HCT116 (cell line): ENCODE measurements around the gene SLC6A7. TPM values are rescaled to one million over a fixed set of nuclear protein-coding genes. Genes with fewer than 3 reads are reported as not detected.

Experiments
- ATAC-seq: fragments of 200-7000 bp; cut with Tn5 transposase; 2 replicates; pipeline ENCODE4 v1.9.1; 2020; ENCODE audit warnings: mild to moderate bottlenecking, moderate library complexity
- BruUV-seq: library from RNA; stranded (reverse); fragments of 400-500 nt; replicated peaks from 2 replicates; lab custom pipeline; 2021; lab: Mats Ljungman, UMichigan
- CTCF ChIA-PET: fragments of 300-600 bp; sonication (Branson Sonifier 250); formaldehyde crosslinking; loops from one replicate; lab custom pipeline; 2021; ENCODE audit warnings: antibody characterized with exemption; lab: Charles Lee
- POLR2A ChIA-PET: fragments of 300-600, 350-600 bp; sonication (Branson Sonifier 250); formaldehyde crosslinking; loops from one replicate; lab custom pipeline; 2021; ENCODE audit warnings: antibody characterized with exemption; lab: Charles Lee
- RAD21 ChIA-PET, 2 experiments: fragments of 300-600 bp; sonication (Branson Sonifier 250); formaldehyde crosslinking; loops; one replicate each; lab custom pipeline; 2023; ENCODE audit warnings: low total read pairs in 2 of 2; ENCODE audit not compliant: uncharacterized antibody in 2 of 2, unreplicated experiment in 2 of 2, low non-redundant PET in 1 of 2; lab: Charles Lee
- DNase-seq: peaks from one replicate; pipeline ENCODE4 v3.0.0-alpha.2; 2010; ENCODE audit warnings: low read depth, low spot score
- H2AFZ ChIP-seq: fragments of 200-600 bp; shearing (Covaris generic), sonication (generic); 2 replicates; pipeline ENCODE4 v1.6.1; 2017; ENCODE audit warnings: low read depth, mixed run types, mixed read lengths, antibody characterized with exemption, low read length; ENCODE audit not compliant: poor library complexity, severe bottlenecking
- H3K27ac ChIP-seq: 2 replicates; pipeline ENCODE4 v1.5.1; 2012; ENCODE audit warnings: low read depth, low read length
- H3K27me3 ChIP-seq: fragments of 200-600 bp; sonication (generic); 2 replicates; pipeline ENCODE4 v1.6.1; 2016; ENCODE audit warnings: mixed run types, low read length, mixed read lengths; ENCODE audit not compliant: insufficient read depth
- H3K36me3 ChIP-seq, 2 experiments: fragments of 200-500 bp in 1 of 2; fragments of 200-600 bp in 1 of 2; sonication (Bioruptor generic) in 1 of 2; sonication (generic) in 1 of 2; 2 replicates each; pipeline versions ENCODE4 v1.5.1 to v1.6.1; 2014 to 2016; ENCODE audit warnings: low read length in 2 of 2, inconsistent platforms in 1 of 2, mixed read lengths in 1 of 2, mixed run types in 1 of 2; ENCODE audit not compliant: insufficient read depth in 2 of 2, control insufficient read depth in 1 of 2
- H3K4me1 ChIP-seq, 2 experiments: fragments of 200-600 bp in 1 of 2; sonication (generic) in 1 of 2; 2 replicates each; pipeline versions ENCODE4 v1.5.1 to v1.6.1; 2012 to 2017; ENCODE audit warnings: low read length in 2 of 2, inconsistent platforms in 1 of 2, mild to moderate bottlenecking in 1 of 2, mixed read lengths in 1 of 2, mixed run types in 1 of 2, moderate library complexity in 1 of 2; ENCODE audit not compliant: insufficient read depth in 2 of 2, control insufficient read depth in 1 of 2
- H3K4me2 ChIP-seq: fragments of 200-600 bp; sonication (generic); 2 replicates; pipeline ENCODE4 v1.6.1; 2017; ENCODE audit warnings: mixed run types, low read length, mixed read lengths
- H3K4me3 ChIP-seq, 2 experiments: fragments of 200-600 bp in 1 of 2; sonication (generic) in 1 of 2; replicated peaks in 1 of 2; 2 replicates each; pipeline ENCODE4 v1.5.1; 2011 to 2016; ENCODE audit warnings: low read length in 2 of 2, control low read depth in 1 of 2, low read depth in 1 of 2, mild to moderate bottlenecking in 1 of 2, mixed read lengths in 1 of 2, mixed run types in 1 of 2
- H3K79me2 ChIP-seq: fragments of 200-600 bp; sonication (generic); 2 replicates; pipeline ENCODE4 v1.6.1; 2017; ENCODE audit warnings: mild to moderate bottlenecking, mixed run types, low read length, moderate library complexity, mixed read lengths; ENCODE audit not compliant: insufficient read depth
- H3K9ac ChIP-seq: fragments of 200-600 bp; sonication (generic); 2 replicates; pipeline ENCODE4 v1.6.1; 2016; ENCODE audit warnings: low read length, mixed read lengths
- H3K9me2 ChIP-seq: fragments of 200-600 bp; sonication (generic), shearing (Covaris generic); 2 replicates; pipeline ENCODE4 v1.6.1; 2017; ENCODE audit warnings: mixed run types, mild to moderate bottlenecking, moderate library complexity; ENCODE audit not compliant: insufficient read depth
- H3K9me3 ChIP-seq, 2 experiments: fragments of 200-500 bp in 1 of 2; fragments of 200-600 bp in 1 of 2; sonication (Bioruptor generic) in 1 of 2; sonication (generic) in 1 of 2; 2 replicates each; pipeline ENCODE4 v1.6.1; 2014 to 2017; ENCODE audit warnings: low read length in 2 of 2, mixed read lengths in 2 of 2, inconsistent platforms in 1 of 2, low read depth in 1 of 2, mild to moderate bottlenecking in 1 of 2, mixed run types in 1 of 2, moderate library complexity in 1 of 2; ENCODE audit not compliant: control insufficient read depth in 1 of 2, insufficient read depth in 1 of 2
- H4K20me1 ChIP-seq: fragments of 200-600 bp; sonication (generic), shearing (Covaris generic); 2 replicates; pipeline ENCODE4 v1.6.1; 2017; ENCODE audit warnings: mixed run types, mild to moderate bottlenecking, moderate library complexity; ENCODE audit not compliant: insufficient read depth
- CTCF ChIP-seq, 3 experiments: fragments of 200-600 bp in 1 of 3; sonication (generic) in 1 of 3; IDR thresholded peaks in 2 of 3; conservative IDR thresholded peaks in 1 of 3; 2 replicates each; pipeline ENCODE4 v1.5.1; 2012 to 2017; ENCODE audit warnings: low read depth in 2 of 3, low read length in 2 of 3, antibody characterized with exemption in 1 of 3, borderline replicate concordance in 1 of 3, control low read depth in 1 of 3, mild to moderate bottlenecking in 1 of 3, mixed read lengths in 1 of 3, mixed run types in 1 of 3, moderate library complexity in 1 of 3; ENCODE audit not compliant: insufficient read depth in 1 of 3
- ELF1 ChIP-seq: IDR thresholded peaks from 2 replicates; pipeline ENCODE4 v1.6.1; 2012; ENCODE audit warnings: low read depth, borderline replicate concordance
- EZH2 ChIP-seq: fragments of 200-600 bp; sonication (generic); IDR thresholded peaks from 2 replicates; pipeline ENCODE4 v1.6.1; 2017; ENCODE audit warnings: antibody characterized with exemption, mixed run types
- POLR2A ChIP-seq: IDR thresholded peaks from 2 replicates; pipeline ENCODE4 v1.7.0; 2011; ENCODE audit warnings: borderline replicate concordance; ENCODE audit not compliant: insufficient read depth, insufficient read length; ENCODE audit errors: extremely low read depth
- POLR2AphosphoS5 ChIP-seq: IDR thresholded peaks from 2 replicates; pipeline ENCODE4 v1.6.1; 2011; ENCODE audit warnings: mild to moderate bottlenecking, low read depth, low read length, moderate library complexity
- SP1 ChIP-seq: IDR thresholded peaks from 2 replicates; pipeline ENCODE4 v1.6.1; 2012; ENCODE audit warnings: low read depth
- SRF ChIP-seq: IDR thresholded peaks from 2 replicates; pipeline ENCODE4 v1.6.1; 2012; ENCODE audit warnings: low read depth
- TCF7L2 ChIP-seq: IDR thresholded peaks from 2 replicates; pipeline ENCODE4 v1.7.0; 2011; ENCODE audit warnings: borderline replicate concordance, inconsistent platforms; ENCODE audit not compliant: insufficient read depth, insufficient read length; ENCODE audit errors: extremely low read depth
- YY1 ChIP-seq: IDR thresholded peaks from 2 replicates; pipeline ENCODE4 v1.6.1; 2011; ENCODE audit warnings: low read length, low read depth, moderate library complexity, mild to moderate bottlenecking; ENCODE audit not compliant: insufficient replicate concordance; ENCODE audit errors: extremely low read depth
- ZBTB33 ChIP-seq: IDR thresholded peaks from 2 replicates; pipeline ENCODE4 v1.6.1; 2011; ENCODE audit warnings: mild to moderate bottlenecking, low read length, moderate library complexity; ENCODE audit not compliant: insufficient replicate concordance; ENCODE audit errors: extremely low read depth
- ZFX ChIP-seq: fragments of 450-650 bp; IDR thresholded peaks from 2 replicates; pipeline ENCODE4 v1.6.1; 2017
- intact Hi-C: fragments of 100-400 bp; cut with micrococcal nuclease; formaldehyde crosslinking; loops from 2 replicates; pipeline ENCODE4 v1.10.0; 2022
- total RNA-seq: library from RNA; stranded (reverse); gene quantifications from one replicate; pipeline ENCODE4 v1.2.1, GENCODE V29; 2021; ENCODE audit not compliant: unreplicated experiment
- TF ChIP-seq, protein P1 (sequence below): IDR thresholded peaks from 2 replicates; pipeline ENCODE4 v1.6.1; 2012

SLC6A7 gene
- total RNA-seq, 1 experiment from 2014 or later: not detected

GRCh38 chr5:150166650-150167511 is 23.0 kb upstream of the SLC6A7 start, which contains the start of gene CDX1:
Gene CDX1, plus strand, starts transcription at chr5:150166778. Its CDS starts 99 bp downstream, at chr5:150166877.
- Histone ChIP-seq H3K4me3 (no peak within 1 kb of the TSS), H3K9me2 (no peaks in the 10 kb centered on the region), H3K27ac (no peak within 1 kb of the TSS), H3K27me3 (peaks cover 9% of the 10 kb centered on the region), H3K4me2 (no peak within 1 kb of the TSS), H3K9ac (no peak within 1 kb of the TSS), H3K9me3 (no peaks in the 10 kb centered on the region), H3K36me3 (no peaks in the 10 kb centered on the region), H4K20me1 (no peaks in the 10 kb centered on the region), H2AFZ (no peak within 1 kb of the TSS), H3K4me1 (peaks cover 0 to 8% of the 10 kb centered on the region in 2 experiments; a peak in 2 of 4 replicates), H3K79me2 (no peaks in the 10 kb centered on the region)
- POLR2A ChIA-PET: no interaction called here
- no peak for TF ChIP-seq POLR2A
- no peak for TF ChIP-seq ZBTB33
- TF ChIP-seq SP1: no peak
- no peak for TF ChIP-seq POLR2AphosphoS5
- TF ChIP-seq, protein P1, sequence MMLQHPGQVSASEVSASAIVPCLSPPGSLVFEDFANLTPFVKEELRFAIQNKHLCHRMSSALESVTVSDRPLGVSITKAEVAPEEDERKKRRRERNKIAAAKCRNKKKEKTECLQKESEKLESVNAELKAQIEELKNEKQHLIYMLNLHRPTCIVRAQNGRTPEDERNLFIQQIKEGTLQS: no peak
- no peak for TF ChIP-seq ELF1
- TF ChIP-seq SRF: no peak
- no peak for TF ChIP-seq TCF7L2
- no peak for TF ChIP-seq YY1
- TF ChIP-seq EZH2: no peak
- no peak for TF ChIP-seq CTCF (IDR thresholded peaks at IDR 0.05 in 2 of 3, conservative IDR thresholded peaks at IDR 0.05 in 1 of 3; ENCODE audit: borderline replicate concordance in 1 of 3, insufficient read depth in 1 of 3, low read depth in 2 of 3, low read length in 2 of 3)
- TF ChIP-seq ZFX: no peak
- ATAC-seq: no peak
- RAD21 ChIA-PET: no interaction called here
- CTCF ChIA-PET: interaction anchor here (1.3 kb wide), 1 partner anchor 9 kb away, joined by 4 read pairs; no protein-coding TSS in a partner anchor
- DNase-seq: no peak
- no TSS peak for BruUV-seq
- intact Hi-C loops: no loop called here
